AG10803 (cell line): ENCODE data around the gene LIN28B.
"Not testable (repeated sequence)": the region's sequence is repeated elsewhere in the genome, so short reads cannot be mapped to it uniquely, and the experiment has no call there.

Source experiments
- DNase-seq: peaks from one replicate; pipeline ENCODE4 v3.0.0; 2010; ENCODE audit warnings: low read depth
- H3K4me3 ChIP-seq: 2 replicates; pipeline ENCODE4 v1.5.1; 2011; ENCODE audit warnings: mild to moderate bottlenecking, low read length, control low read depth
- TF ChIP-seq, protein P1 (sequence below): conservative IDR thresholded peaks from 2 replicates; pipeline ENCODE4 v1.5.1; 2011; ENCODE audit warnings: mild to moderate bottlenecking, low read length, control low read depth, inconsistent platforms

The LIN28B gene

GRCh38 chr6:105078386-105078708 is 121.4 kb downstream of the LIN28B start:
- TF ChIP-seq, protein P1, sequence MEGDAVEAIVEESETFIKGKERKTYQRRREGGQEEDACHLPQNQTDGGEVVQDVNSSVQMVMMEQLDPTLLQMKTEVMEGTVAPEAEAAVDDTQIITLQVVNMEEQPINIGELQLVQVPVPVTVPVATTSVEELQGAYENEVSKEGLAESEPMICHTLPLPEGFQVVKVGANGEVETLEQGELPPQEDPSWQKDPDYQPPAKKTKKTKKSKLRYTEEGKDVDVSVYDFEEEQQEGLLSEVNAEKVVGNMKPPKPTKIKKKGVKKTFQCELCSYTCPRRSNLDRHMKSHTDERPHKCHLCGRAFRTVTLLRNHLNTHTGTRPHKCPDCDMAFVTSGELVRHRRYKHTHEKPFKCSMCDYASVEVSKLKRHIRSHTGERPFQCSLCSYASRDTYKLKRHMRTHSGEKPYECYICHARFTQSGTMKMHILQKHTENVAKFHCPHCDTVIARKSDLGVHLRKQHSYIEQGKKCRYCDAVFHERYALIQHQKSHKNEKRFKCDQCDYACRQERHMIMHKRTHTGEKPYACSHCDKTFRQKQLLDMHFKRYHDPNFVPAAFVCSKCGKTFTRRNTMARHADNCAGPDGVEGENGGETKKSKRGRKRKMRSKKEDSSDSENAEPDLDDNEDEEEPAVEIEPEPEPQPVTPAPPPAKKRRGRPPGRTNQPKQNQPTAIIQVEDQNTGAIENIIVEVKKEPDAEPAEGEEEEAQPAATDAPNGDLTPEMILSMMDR, result no peak
- H3K4me3 ChIP-seq, result no peak overlapping the region
- DNase-seq, result peak; percentile 2

DNA sequence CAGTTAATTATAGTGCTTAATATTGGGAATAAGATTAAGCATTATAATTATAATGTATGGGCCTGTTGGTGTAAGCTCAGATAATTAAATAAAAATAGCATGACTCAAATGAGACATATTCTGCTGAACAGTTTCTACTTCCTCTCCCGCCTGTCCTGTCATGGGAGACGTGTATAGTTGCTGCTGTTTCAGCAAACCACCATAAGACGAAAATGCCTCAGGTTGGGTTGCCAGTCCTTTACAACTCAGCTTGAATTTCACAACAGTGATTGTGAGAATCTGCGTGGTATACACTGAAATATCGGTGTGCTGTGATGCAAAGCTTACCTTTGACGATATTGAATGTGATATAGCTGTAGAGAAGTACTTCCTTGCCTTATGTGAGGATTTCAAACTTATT is 123.4 kb downstream of the LIN28B start:
- DNase-seq, result no peak
- no peak overlapping the region for H3K4me3 ChIP-seq
- TF ChIP-seq, protein P1, result no peak

DNA sequence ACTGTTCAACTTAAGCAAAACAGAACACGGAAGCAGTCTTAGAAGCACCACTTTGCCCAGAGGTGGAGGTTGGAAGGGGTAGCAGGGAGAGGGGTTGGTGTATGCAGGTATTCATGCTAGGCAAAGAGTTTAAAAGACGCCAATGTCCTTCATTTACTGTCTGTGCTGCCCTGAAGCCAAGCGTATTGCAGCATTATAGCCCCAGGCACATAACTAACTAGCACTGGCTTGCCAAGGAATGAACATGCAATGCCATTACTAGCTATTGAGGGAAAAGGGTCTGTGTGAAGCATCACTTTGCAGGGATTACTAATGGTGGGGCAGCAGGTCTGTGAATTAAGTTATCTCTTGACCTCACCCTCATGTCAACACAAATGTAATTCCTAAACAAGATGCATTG is 124.8 kb downstream of the LIN28B start:
- H3K4me3 ChIP-seq, DNase-seq: not testable (repeated sequence)

DNA sequence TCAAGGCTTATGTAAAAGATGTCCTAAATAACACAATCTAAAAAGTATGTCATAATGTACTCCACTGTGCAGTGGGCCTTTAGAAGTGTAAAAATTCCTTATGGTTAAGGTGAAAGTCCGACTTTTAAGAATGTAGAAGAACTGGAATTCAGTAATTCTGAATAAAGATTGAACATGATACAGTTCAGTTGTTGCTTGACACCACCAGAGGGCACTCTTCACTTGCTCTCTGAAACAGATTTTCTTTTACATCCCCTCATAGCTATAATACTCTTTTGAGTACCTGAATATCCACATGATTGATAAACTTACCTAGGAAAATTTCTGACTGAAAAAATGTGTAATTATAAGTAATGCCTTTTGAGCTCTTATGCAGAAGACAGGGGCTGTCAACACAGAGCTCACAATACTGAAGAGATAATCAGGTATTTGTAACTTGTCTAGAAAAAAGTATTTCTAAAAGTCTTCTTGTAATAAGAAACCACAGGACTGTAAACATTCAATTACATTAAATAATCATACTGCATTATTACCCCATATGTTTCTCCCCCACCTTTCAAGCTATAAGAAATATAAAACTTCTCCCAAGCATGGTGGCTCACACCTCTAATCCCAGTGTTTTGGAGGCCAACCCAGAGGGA is 130.8 kb downstream of the LIN28B start:
- TF ChIP-seq, protein P1, result peak; percentile 96
- DNase-seq, result peak; percentile 65
- no peak overlapping the region for H3K4me3 ChIP-seq

- TF ChIP-seq, protein P1, result no peak
- DNase-seq, result no peak
- H3K4me3 ChIP-seq, result no peak overlapping the region
These were observed 134.4 kb downstream of the LIN28B start for GRCh38 chr6:105091140-105091829.

DNA sequence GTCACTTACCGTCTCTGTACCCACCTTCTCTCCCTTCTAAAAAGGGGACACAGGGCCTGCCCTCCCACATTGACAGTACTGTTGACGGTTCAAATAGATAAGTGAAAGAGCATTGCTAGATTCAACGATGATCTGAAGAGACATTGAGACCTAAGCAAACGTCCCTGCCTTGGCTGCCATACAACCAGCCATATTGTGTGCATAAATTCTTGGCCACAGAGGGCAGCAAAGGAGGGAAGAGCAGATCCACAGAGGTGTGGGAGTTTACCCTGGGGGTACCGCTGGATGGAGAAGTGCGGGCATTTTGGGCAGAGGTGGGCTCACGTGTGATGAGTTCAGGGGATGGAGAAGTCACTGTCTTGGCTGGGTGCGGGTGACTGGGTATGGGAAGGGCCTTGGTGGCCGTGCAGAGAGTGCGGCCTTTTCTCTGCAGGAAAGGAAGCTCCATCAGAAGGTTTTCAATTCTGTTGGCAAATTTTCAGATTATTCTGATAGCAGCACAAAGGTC is 137.3 kb downstream of the LIN28B start:
- DNase-seq, result no peak
- TF ChIP-seq, protein P1, result no peak; the same call in 1 of the 2 replicates

DNA sequence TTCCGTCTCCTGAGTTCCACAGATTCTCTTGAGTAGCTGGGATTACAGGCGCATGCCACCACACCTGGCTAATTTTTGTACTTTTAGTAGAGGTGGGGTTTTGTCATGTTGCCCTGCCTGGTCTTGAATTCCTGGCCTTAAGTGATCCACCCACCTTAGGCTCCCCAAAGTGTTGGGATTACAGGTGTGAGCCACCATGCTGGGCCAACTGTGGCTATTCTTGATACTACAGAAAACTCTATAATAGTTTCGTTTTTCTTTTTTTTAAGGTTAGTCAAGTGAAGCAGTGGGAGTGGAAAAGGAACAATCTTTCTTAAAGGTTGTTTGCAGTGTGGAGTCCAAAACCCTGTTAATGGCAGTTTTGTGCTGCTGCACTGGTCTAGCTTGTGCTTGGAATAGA is 138.2 kb downstream of the LIN28B start:
- TF ChIP-seq, protein P1, result no peak
- DNase-seq, result no peak
- no peak overlapping the region for H3K4me3 ChIP-seq

More for the DNA sequence above, 137.3 kb downstream of the LIN28B start:
- H3K4me3 ChIP-seq, result no peak overlapping the region
